IPS-15b (cell line): ENCODE data around the gene CEP112.
"Not testable (repeated sequence)": the region's sequence is repeated elsewhere in the genome, so short reads cannot be mapped to it uniquely, and the experiment has no call there.

Experiments
- H3K27me3 ChIP-seq: one replicate; pipeline ENCODE4 v1.6.1; 2013; ENCODE audit warnings: low read length; ENCODE audit not compliant: control insufficient read depth, insufficient read depth
- H3K36me3 ChIP-seq: one replicate; pipeline ENCODE4 v1.6.1; 2013; ENCODE audit warnings: low read length; ENCODE audit not compliant: control insufficient read depth, insufficient read depth
- H3K4me1 ChIP-seq: one replicate; pipeline ENCODE4 v1.6.1; 2013; ENCODE audit warnings: mild to moderate bottlenecking, low read length; ENCODE audit not compliant: control insufficient read depth, insufficient read depth
- H3K4me3 ChIP-seq: one replicate; pipeline ENCODE4 v1.5.1; 2013; ENCODE audit warnings: low read depth, low read length
- H3K9ac ChIP-seq: one replicate; pipeline ENCODE4 v1.6.1; 2013; ENCODE audit warnings: low read depth, mild to moderate bottlenecking, low read length
- H3K9me3 ChIP-seq: one replicate; pipeline ENCODE4 v1.6.1; 2013; ENCODE audit warnings: mild to moderate bottlenecking, low read length; ENCODE audit not compliant: control insufficient read depth, insufficient read depth

Gene CEP112

GRCh38 chr17:65800655-65801054 is 391.3 kb downstream of the CEP112 start:
- Histone ChIP-seq H3K27me3 (no peaks in the 10 kb centered on the region), H3K4me1 (no peaks in the 10 kb centered on the region), H3K9me3 (no peaks in the 10 kb centered on the region), H3K36me3 (no peaks in the 10 kb centered on the region), H3K9ac (no peak overlapping the region), H3K4me3 (no peak overlapping the region)

GRCh38 chr17:65799869-65800268 is 392.1 kb downstream of the CEP112 start:
- Histone ChIP-seq H3K4me1 (no peaks in the 10 kb centered on the region), H3K9me3 (no peaks in the 10 kb centered on the region), H3K9ac (no peak overlapping the region), H3K4me3 (no peak overlapping the region), H3K36me3 (no peaks in the 10 kb centered on the region), H3K27me3 (no peaks in the 10 kb centered on the region)

GRCh38 chr17:65799454-65799853 is 392.5 kb downstream of the CEP112 start:
- H3K27me3 ChIP-seq = no peaks in the 10 kb centered on the region
- H3K9ac ChIP-seq = no peak overlapping the region
- H3K4me3 ChIP-seq = no peak overlapping the region
- H3K36me3 ChIP-seq = no peaks in the 10 kb centered on the region
- H3K4me1 ChIP-seq = no peaks in the 10 kb centered on the region
- no peaks in the 10 kb centered on the region for H3K9me3 ChIP-seq

- Histone ChIP-seq H3K36me3 (no peaks in the 10 kb centered on the region), H3K4me3 (no peak overlapping the region), H3K4me1 (no peaks in the 10 kb centered on the region), H3K27me3 (no peaks in the 10 kb centered on the region), H3K9ac (no peak overlapping the region), H3K9me3 (no peaks in the 10 kb centered on the region)
Measured at GRCh38 chr17:65797809-65798208, 394.1 kb downstream of the CEP112 start.

GRCh38 chr17:65797101-65797500 is 394.8 kb downstream of the CEP112 start:
- Histone ChIP-seq H3K9ac (no peak overlapping the region), H3K4me1 (no peaks in the 10 kb centered on the region), H3K9me3 (no peaks in the 10 kb centered on the region), H3K4me3 (no peak overlapping the region), H3K27me3 (no peaks in the 10 kb centered on the region), H3K36me3 (no peaks in the 10 kb centered on the region)

GRCh38 chr17:65794572-65794971 is 397.4 kb downstream of the CEP112 start:
- H3K9me3 ChIP-seq = no peaks in the 10 kb centered on the region
- H3K9ac ChIP-seq = no peak overlapping the region
- H3K4me3 ChIP-seq = no peak overlapping the region
- peaks cover 2% of the 10 kb centered on the region for H3K4me1 ChIP-seq
- no peaks in the 10 kb centered on the region for H3K27me3 ChIP-seq
- H3K36me3 ChIP-seq = no peaks in the 10 kb centered on the region

- Histone ChIP-seq H3K4me3 (no peak overlapping the region), H3K9ac (no peak overlapping the region), H3K9me3 (no peaks in the 10 kb centered on the region), H3K27me3 (no peaks in the 10 kb centered on the region), H3K36me3 (no peaks in the 10 kb centered on the region), H3K4me1 (peaks cover 5% of the 10 kb centered on the region)
Measured at GRCh38 chr17:65790241-65790640, 401.7 kb downstream of the CEP112 start.

GRCh38 chr17:65787503-65787902 is 404.4 kb downstream of the CEP112 start:
- no peaks in the 10 kb centered on the region for H3K27me3 ChIP-seq
- H3K4me3 ChIP-seq = no peak overlapping the region
- H3K9ac ChIP-seq = no peak overlapping the region
- no peaks in the 10 kb centered on the region for H3K9me3 ChIP-seq
- H3K36me3 ChIP-seq = no peaks in the 10 kb centered on the region
- H3K4me1 ChIP-seq = peaks cover 5% of the 10 kb centered on the region

GRCh38 chr17:65786479-65786878 is 405.5 kb downstream of the CEP112 start:
- no peak overlapping the region for H3K9ac ChIP-seq
- H3K36me3 ChIP-seq = no peaks in the 10 kb centered on the region
- H3K27me3 ChIP-seq = no peaks in the 10 kb centered on the region
- H3K9me3 ChIP-seq = no peaks in the 10 kb centered on the region
- H3K4me1 ChIP-seq = peaks cover 5% of the 10 kb centered on the region
- no peak overlapping the region for H3K4me3 ChIP-seq

- no peaks in the 10 kb centered on the region for H3K9me3 ChIP-seq
- H3K4me3 ChIP-seq = no peak overlapping the region
- H3K4me1 ChIP-seq = peaks cover 3% of the 10 kb centered on the region
- H3K27me3 ChIP-seq = no peaks in the 10 kb centered on the region
- no peaks in the 10 kb centered on the region for H3K36me3 ChIP-seq
- no peak overlapping the region for H3K9ac ChIP-seq
Measured at GRCh38 chr17:65785109-65785508, 406.8 kb downstream of the CEP112 start.

GRCh38 chr17:65783845-65784334 is 408.0 kb downstream of the CEP112 start:
- no peaks in the 10 kb centered on the region for H3K27me3 ChIP-seq
- H3K36me3 ChIP-seq = no peaks in the 10 kb centered on the region
- H3K4me3 ChIP-seq = no peak overlapping the region
- no peak overlapping the region for H3K9ac ChIP-seq
- H3K9me3 ChIP-seq = no peaks in the 10 kb centered on the region
- peaks cover 3% of the 10 kb centered on the region for H3K4me1 ChIP-seq

GRCh38 chr17:65782104-65782706 is 409.7 kb downstream of the CEP112 start:
- H3K4me1 ChIP-seq, H3K36me3 ChIP-seq, H3K9ac ChIP-seq, H3K9me3 ChIP-seq, H3K4me3 ChIP-seq, H3K27me3 ChIP-seq: not testable (repeated sequence)
